HepG2 (cell line): ENCODE results near the gene CCDC191. TPM values are rescaled to one million over a fixed set of nuclear protein-coding genes. Genes with fewer than 3 reads are reported as not detected.
A peak's percentile ranks its signal among the peaks of the same experiment; 100 is the strongest.

Experiments
- ATAC-seq: fragments of 200-7000 bp; cut with Tn5 transposase; 3 replicates; pipeline ENCODE4 v1.9.1; 2020; ENCODE audit warnings: mild to moderate bottlenecking, moderate library complexity
- BruUV-seq: library from RNA; stranded (reverse); fragments of 400-500 nt; replicated peaks from 2 replicates; lab custom pipeline; 2021; lab: Mats Ljungman, UMichigan
- CTCF ChIA-PET: fragments of 300-600 bp; formaldehyde crosslinking; extraction: SDS; loops from one replicate; lab custom pipeline; 2021; ENCODE audit warnings: low total read pairs, inconsistent platforms, low intra/inter-chr PET ratio; lab: Yijun Ruan, JAX
- POLR2A ChIA-PET: fragments of 350-600 bp; sonication (Branson Sonifier 250); formaldehyde crosslinking; loops from one replicate; lab custom pipeline; 2020; ENCODE audit warnings: antibody characterized with exemption, inconsistent platforms; lab: Yijun Ruan, JAX
- DNase-seq: peaks from one replicate; pipeline ENCODE4 v3.0.0-alpha.2; 2015; ENCODE audit warnings: low spot score
- FAIRE-seq: peaks from 3 replicates; lab custom pipeline; 2011; peaks lifted over from hg19 to GRCh38; lab: Jason Lieb, UNC
- H2AFZ ChIP-seq: one replicate; pipeline ENCODE4 v1.6.1; 2011; ENCODE audit warnings: low read length, inconsistent platforms
- H3K27ac ChIP-seq: fragments of 300-600 bp; 3 replicates; pipeline ENCODE4 v1.8.0; 2011; ENCODE audit warnings: mixed run types, mild to moderate bottlenecking, mixed read lengths, low read length, inconsistent platforms; ENCODE audit not compliant: insufficient read depth; ENCODE audit errors: extremely low read length
- H3K27me3 ChIP-seq, 2 experiments: fragments of 200-600 bp in 1 of 2; 2 replicates in 1 of 2; 3 replicates in 1 of 2; pipeline versions ENCODE4 v1.6.0 to v1.8.0; 2011; ENCODE audit warnings: low read length in 2 of 2, mild to moderate bottlenecking in 2 of 2, moderate library complexity in 2 of 2, inconsistent platforms in 1 of 2; ENCODE audit not compliant: insufficient read depth in 2 of 2, control insufficient read depth in 1 of 2
- H3K36me3 ChIP-seq, 2 experiments: fragments of 200-600 bp in 1 of 2; replicated peaks in 1 of 2; 2 replicates in 1 of 2; 3 replicates in 1 of 2; pipeline versions ENCODE4 v1.5.1 to v1.8.0; 2011; ENCODE audit warnings: low read length in 2 of 2, inconsistent platforms in 1 of 2; ENCODE audit not compliant: insufficient read depth in 2 of 2, control insufficient read depth in 1 of 2
- H3K4me1 ChIP-seq: 2 replicates; pipeline ENCODE4 v1.5.1; 2012; ENCODE audit warnings: low read length, inconsistent platforms; ENCODE audit not compliant: insufficient read depth
- H3K4me2 ChIP-seq: 2 replicates; pipeline ENCODE4 v1.6.0; 2011; ENCODE audit warnings: low read depth, low read length, inconsistent platforms
- H3K4me3 ChIP-seq, 3 experiments: fragments of 200-600 bp in 1 of 3; sonication (generic), shearing (Covaris generic) in 1 of 3; replicated peaks in 1 of 3; 2 replicates each; pipeline ENCODE4 v1.5.1; 2011 to 2016; ENCODE audit warnings: low read length in 3 of 3, inconsistent platforms in 2 of 3, low read depth in 2 of 3, mild to moderate bottlenecking in 2 of 3, control low read depth in 1 of 3, mixed read lengths in 1 of 3; ENCODE audit not compliant: insufficient read depth in 1 of 3
- H3K79me2 ChIP-seq: one replicate; pipeline ENCODE4 v1.6.1; 2011; ENCODE audit warnings: low read length, inconsistent platforms; ENCODE audit not compliant: insufficient read depth
- H3K9ac ChIP-seq: 2 replicates; pipeline ENCODE4 v1.6.0; 2011; ENCODE audit warnings: mild to moderate bottlenecking, low read depth, low read length, inconsistent platforms; ENCODE audit not compliant: insufficient read depth
- H3K9me3 ChIP-seq: 2 replicates; pipeline ENCODE4 v1.5.1; 2012; ENCODE audit warnings: mild to moderate bottlenecking, low read length
- H4K20me1 ChIP-seq: 2 replicates; pipeline ENCODE4 v1.6.0; 2011; ENCODE audit warnings: inconsistent platforms, mild to moderate bottlenecking, low read length, moderate library complexity; ENCODE audit not compliant: insufficient read depth
- CBX2 ChIP-seq, 2 experiments: fragments of 200-600 bp in 1 of 2; sonication (generic); formaldehyde crosslinking in 1 of 2; IDR thresholded peaks; 2 replicates each; pipeline versions ENCODE4 v1.7.0 to v1.8.1; 2018 to 2022; ENCODE audit warnings: low read depth in 2 of 2, low read length in 1 of 2, mild to moderate bottlenecking in 1 of 2, missing genetic modification reagents in 1 of 2
- NFE2L1 ChIP-seq: sonication (generic); formaldehyde crosslinking; IDR thresholded peaks from 2 replicates; pipeline ENCODE4 v1.4.0; 2020; ENCODE audit warnings: missing genetic modification reagents, mild to moderate bottlenecking, borderline replicate concordance
- NFYC ChIP-seq: IDR thresholded peaks from 2 replicates; pipeline ENCODE4 v1.6.1; 2016; ENCODE audit warnings: missing genetic modification reagents, missing compliant biosample characterization
- SCMH1 ChIP-seq: sonication (generic); formaldehyde crosslinking; IDR thresholded peaks from 2 replicates; pipeline ENCODE4 v1.9.0; 2021; ENCODE audit warnings: missing genetic modification reagents, mild to moderate bottlenecking, borderline replicate concordance
- SMAD1 ChIP-seq: sonication (generic); formaldehyde crosslinking; IDR thresholded peaks from 2 replicates; pipeline ENCODE4 v1.4.0; 2020; ENCODE audit warnings: missing genetic modification reagents, low read depth, mild to moderate bottlenecking, borderline replicate concordance
- ZBTB20 ChIP-seq: sonication (generic); formaldehyde crosslinking; IDR thresholded peaks from 2 replicates; pipeline ENCODE4 v1.8.1; 2023; ENCODE audit warnings: missing genetic modification reagents, low read depth, mild to moderate bottlenecking, borderline replicate concordance
- ZKSCAN1 ChIP-seq: fragments of 150-350 bp; IDR thresholded peaks from 2 replicates; pipeline ENCODE4 v1.6.1; 2014; ENCODE audit warnings: low read length
- ZNF143 ChIP-seq: sonication (generic); formaldehyde crosslinking; IDR thresholded peaks from 2 replicates; pipeline ENCODE4 v1.4.0; 2020; ENCODE audit warnings: missing genetic modification reagents
- WGBS: methylation state at CpG from one replicate; pipeline ENCODE4 v1.1.6; 2017; ENCODE audit warnings: low lambda C conversion rate; 5-methylcytosine and 5-hydroxymethylcytosine counted together
- in situ Hi-C: cut with HindIII; loops from 2 replicates; pipeline ENCODE4 v1.10.0; 2017; ENCODE audit warnings: low pct_unique_long_range_greater_than_20kb; ENCODE audit not compliant: extremely low pct_ligation_motif_present
- intact Hi-C: fragments of 100-400 bp; cut with micrococcal nuclease; formaldehyde crosslinking; loops from one replicate; pipeline ENCODE4 v1.10.0; 2022; ENCODE audit not compliant: unreplicated experiment
- polyA plus RNA-seq, 8 experiments: library from polyadenylated mRNA; depleted of rRNA in 3 of 8; stranded (reverse) in 7 of 8; unstranded in 1 of 8; fragments of >200 nt; fragmentation: Illumina TruSeq in 4 of 8; extraction: Trizol in 4 of 8; gene quantifications; 2 replicates each; pipeline versions ENCODE4 v1.2.1 to v1.2.3, GENCODE V29; 2011 to 2016; ENCODE audit warnings: low read depth in 4 of 8, missing spikeins in 1 of 8, mixed read lengths in 1 of 8; ENCODE audit not compliant: insufficient read depth in 1 of 8
- total RNA-seq, 5 experiments: library from RNA; depleted of rRNA; stranded (reverse); fragments of >200 nt; fragmentation: Illumina TruSeq; extraction: Trizol; gene quantifications; 2 replicates each; pipeline ENCODE4 v1.2.3, GENCODE V29; 2016; ENCODE audit warnings: low read depth in 1 of 5
- TF ChIP-seq, protein P1 (sequence below): sonication (generic); formaldehyde crosslinking; IDR thresholded peaks from 2 replicates; pipeline ENCODE4 v1.5.1; 2020; ENCODE audit warnings: missing genetic modification reagents, mild to moderate bottlenecking, borderline replicate concordance
- TF ChIP-seq, protein P2 (sequence below): sonication (generic); formaldehyde crosslinking; IDR thresholded peaks from 2 replicates; pipeline ENCODE4 v1.4.0; 2020; ENCODE audit warnings: mild to moderate bottlenecking, missing genetic modification reagents
- TF ChIP-seq, protein P3 (sequence below): IDR thresholded peaks from 2 replicates; pipeline ENCODE4 v1.6.1; 2016; ENCODE audit warnings: low read depth
- TF ChIP-seq, protein P4 (sequence below): sonication (generic); formaldehyde crosslinking; conservative IDR thresholded peaks from 2 replicates; pipeline ENCODE4 v1.8.0; 2022; ENCODE audit warnings: missing genetic modification reagents

Gene CCDC191
- total and polyA plus RNA-seq, 2 of the 13 experiments (the other 11 are each of a cell fraction or from before 2014, with no cell fraction given) = 0.91 to 1.4 TPM

DNA sequence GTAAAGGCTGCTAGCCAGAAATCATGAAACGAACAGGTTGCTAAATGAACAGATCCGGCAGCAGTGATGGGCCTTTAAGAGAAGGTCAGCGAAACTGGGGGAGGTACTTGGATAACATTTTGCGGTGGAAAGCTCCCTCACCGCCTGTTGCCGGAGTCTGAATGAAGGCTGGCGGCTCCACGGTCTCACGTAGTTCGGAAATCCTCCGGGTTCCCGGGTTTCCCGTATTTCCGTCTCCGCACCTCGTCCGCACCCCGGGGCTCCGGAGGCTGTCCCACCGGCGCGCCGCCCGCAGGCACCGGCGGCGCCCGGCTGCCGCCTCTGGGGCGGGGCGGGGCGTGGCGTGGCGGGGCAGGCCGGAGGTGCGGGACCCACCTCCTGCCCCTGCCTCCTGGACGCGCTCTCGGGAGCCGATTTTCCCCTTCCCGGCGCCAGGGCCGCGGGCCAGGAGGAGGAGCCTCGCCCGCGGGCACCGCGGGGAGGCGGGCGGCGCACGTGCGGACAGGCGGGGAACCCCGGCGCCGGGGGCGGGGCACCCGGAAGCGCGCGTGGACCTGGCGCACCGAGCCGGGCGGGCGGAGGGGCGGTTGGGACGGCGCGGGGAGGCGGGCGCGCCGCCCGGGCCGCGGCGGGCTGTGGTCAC lies 108.8 kb downstream of the CCDC191 start, which contains the start of gene ZDHHC23 (continued):
- TF ChIP-seq, protein P1, sequence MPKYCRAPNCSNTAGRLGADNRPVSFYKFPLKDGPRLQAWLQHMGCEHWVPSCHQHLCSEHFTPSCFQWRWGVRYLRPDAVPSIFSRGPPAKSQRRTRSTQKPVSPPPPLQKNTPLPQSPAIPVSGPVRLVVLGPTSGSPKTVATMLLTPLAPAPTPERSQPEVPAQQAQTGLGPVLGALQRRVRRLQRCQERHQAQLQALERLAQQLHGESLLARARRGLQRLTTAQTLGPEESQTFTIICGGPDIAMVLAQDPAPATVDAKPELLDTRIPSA (CRISPR knock-in tag) = no peak
- TF ChIP-seq, protein P2, sequence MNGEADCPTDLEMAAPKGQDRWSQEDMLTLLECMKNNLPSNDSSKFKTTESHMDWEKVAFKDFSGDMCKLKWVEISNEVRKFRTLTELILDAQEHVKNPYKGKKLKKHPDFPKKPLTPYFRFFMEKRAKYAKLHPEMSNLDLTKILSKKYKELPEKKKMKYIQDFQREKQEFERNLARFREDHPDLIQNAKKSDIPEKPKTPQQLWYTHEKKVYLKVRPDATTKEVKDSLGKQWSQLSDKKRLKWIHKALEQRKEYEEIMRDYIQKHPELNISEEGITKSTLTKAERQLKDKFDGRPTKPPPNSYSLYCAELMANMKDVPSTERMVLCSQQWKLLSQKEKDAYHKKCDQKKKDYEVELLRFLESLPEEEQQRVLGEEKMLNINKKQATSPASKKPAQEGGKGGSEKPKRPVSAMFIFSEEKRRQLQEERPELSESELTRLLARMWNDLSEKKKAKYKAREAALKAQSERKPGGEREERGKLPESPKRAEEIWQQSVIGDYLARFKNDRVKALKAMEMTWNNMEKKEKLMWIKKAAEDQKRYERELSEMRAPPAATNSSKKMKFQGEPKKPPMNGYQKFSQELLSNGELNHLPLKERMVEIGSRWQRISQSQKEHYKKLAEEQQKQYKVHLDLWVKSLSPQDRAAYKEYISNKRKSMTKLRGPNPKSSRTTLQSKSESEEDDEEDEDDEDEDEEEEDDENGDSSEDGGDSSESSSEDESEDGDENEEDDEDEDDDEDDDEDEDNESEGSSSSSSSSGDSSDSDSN (CRISPR knock-in tag) = no peak
- TF ChIP-seq ZBTB20 (CRISPR knock-in tag) (no peak), ZKSCAN1 (no peak), NFYC (CRISPR knock-in tag) (no peak), SMAD1 (CRISPR knock-in tag) (no peak)
- TF ChIP-seq, protein P3, sequence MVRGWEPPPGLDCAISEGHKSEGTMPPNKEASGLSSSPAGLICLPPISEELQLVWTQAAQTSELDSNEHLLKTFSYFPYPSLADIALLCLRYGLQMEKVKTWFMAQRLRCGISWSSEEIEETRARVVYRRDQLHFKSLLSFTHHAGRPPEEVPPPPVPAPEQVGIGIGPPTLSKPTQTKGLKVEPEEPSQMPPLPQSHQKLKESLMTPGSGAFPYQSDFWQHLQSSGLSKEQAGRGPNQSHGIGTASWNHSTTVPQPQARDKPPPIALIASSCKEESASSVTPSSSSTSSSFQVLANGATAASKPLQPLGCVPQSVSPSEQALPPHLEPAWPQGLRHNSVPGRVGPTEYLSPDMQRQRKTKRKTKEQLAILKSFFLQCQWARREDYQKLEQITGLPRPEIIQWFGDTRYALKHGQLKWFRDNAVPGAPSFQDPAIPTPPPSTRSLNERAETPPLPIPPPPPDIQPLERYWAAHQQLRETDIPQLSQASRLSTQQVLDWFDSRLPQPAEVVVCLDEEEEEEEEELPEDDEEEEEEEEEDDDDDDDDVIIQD (CRISPR knock-in tag) = no peak

DNA sequence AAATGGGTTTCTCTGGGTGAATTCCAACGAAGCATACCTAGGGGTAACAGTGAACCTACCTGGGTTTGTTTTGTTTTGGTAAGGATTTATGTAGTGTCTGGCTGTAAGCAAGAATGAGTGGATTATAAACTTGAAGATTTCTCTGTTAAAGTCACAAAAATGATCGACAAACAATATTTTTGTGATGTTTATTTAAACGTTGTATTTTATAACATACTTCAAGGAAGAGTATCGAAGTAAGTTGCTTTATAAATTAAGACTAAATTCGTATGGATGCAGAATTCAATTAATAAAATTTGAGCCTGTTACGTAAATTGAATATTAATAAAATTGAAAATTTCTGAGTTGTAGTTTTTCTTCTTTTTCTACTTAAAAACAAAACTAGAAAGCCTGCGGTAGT lies 109.5 kb downstream of the CCDC191 start:
- Histone ChIP-seq H3K4me3 (peak overlapping the region in 1 of 3 experiments; percentile 64; a peak in 2 of 6 replicates), H3K4me1 (peaks cover 4% of the 10 kb centered on the region; the same call in 1 of the 2 replicates), H3K36me3 (no peaks in the 10 kb centered on the region), H3K9me3 (no peaks in the 10 kb centered on the region), H3K9ac (no peak overlapping the region), H3K79me2 (no peaks in the 10 kb centered on the region), H4K20me1 (no peaks in the 10 kb centered on the region), H3K27me3 (peaks cover 0 to 23% of the 10 kb centered on the region in 2 experiments; a peak in 2 of 5 replicates), H3K27ac (no peak overlapping the region), H2AFZ (no peak overlapping the region), H3K4me2 (peak overlapping the region; percentile 97; the same call in 1 of the 2 replicates)
- no TSS peak for BruUV-seq
- ATAC-seq (no peak), DNase-seq (no peak), FAIRE-seq (no peak)
- in situ Hi-C loops (no loop called here), intact Hi-C loops (no loop called here)
- CTCF ChIA-PET = no interaction called here
- TF ChIP-seq CBX2 (IDR thresholded peaks at IDR 0.05; ENCODE audit: low read depth, low read length) (peak; percentile 97; the same call in 1 of the 2 replicates), CBX2 (CRISPR knock-in tag; IDR thresholded peaks at IDR 0.05; ENCODE audit: low read depth) (no peak), NFE2L1 (no peak), SCMH1 (CRISPR knock-in tag) (no peak), ZNF143 (no peak)
- TF ChIP-seq, protein P4, sequence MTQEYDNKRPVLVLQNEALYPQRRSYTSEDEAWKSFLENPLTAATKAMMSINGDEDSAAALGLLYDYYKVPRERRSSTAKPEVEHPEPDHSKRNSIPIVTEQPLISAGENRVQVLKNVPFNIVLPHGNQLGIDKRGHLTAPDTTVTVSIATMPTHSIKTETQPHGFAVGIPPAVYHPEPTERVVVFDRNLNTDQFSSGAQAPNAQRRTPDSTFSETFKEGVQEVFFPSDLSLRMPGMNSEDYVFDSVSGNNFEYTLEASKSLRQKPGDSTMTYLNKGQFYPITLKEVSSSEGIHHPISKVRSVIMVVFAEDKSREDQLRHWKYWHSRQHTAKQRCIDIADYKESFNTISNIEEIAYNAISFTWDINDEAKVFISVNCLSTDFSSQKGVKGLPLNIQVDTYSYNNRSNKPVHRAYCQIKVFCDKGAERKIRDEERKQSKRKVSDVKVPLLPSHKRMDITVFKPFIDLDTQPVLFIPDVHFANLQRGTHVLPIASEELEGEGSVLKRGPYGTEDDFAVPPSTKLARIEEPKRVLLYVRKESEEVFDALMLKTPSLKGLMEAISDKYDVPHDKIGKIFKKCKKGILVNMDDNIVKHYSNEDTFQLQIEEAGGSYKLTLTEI (CRISPR knock-in tag) = no peak
- WGBS = 38% methylated on average over 7 of the region's 7 CpGs
- POLR2A ChIA-PET = no interaction called here
